GM20000 (cell line): ENCODE data around the gene OR10A5.

ENCODE experiments used
- DNase-seq: peaks from one replicate; pipeline ENCODE4 v3.0.0; 2012; ENCODE audit warnings: low spot score
- CTCF ChIP-seq: IDR thresholded peaks from 2 replicates; pipeline ENCODE4 v1.5.1; 2012; ENCODE audit warnings: mild to moderate bottlenecking, control low read depth; ENCODE audit errors: extremely low read depth, missing control alignments

OR10A5 gene

GRCh38 chr11:6824136-6824823 is 21.2 kb upstream of the OR10A5 start:
- no peak for DNase-seq
- no peak for TF ChIP-seq CTCF

- no peak for TF ChIP-seq CTCF
- DNase-seq, result no peak
Observed at GRCh38 chr11:6825231-6825744, 20.2 kb upstream of the OR10A5 start.

- no peak for DNase-seq
- no peak for TF ChIP-seq CTCF
Observed at GRCh38 chr11:6828103-6828502, 17.4 kb upstream of the OR10A5 start.

GRCh38 chr11:6833356-6833755 is 12.1 kb upstream of the OR10A5 start:
- DNase-seq, result no peak
- TF ChIP-seq CTCF, result no peak

- no peak for DNase-seq
- TF ChIP-seq CTCF, result no peak
Observed at GRCh38 chr11:6834021-6834420, 11.5 kb upstream of the OR10A5 start.

- TF ChIP-seq CTCF, result no peak
- peak; percentile 14 for DNase-seq
Observed at GRCh38 chr11:6841694-6842093, 3.8 kb upstream of the OR10A5 start.

GRCh38 chr11:6843670-6844069 is 1.8 kb upstream of the OR10A5 start:
- no peak for DNase-seq
- TF ChIP-seq CTCF, result no peak
